Neural cell (in vitro differentiated cells): ENCODE data around the gene BTBD19. TPM values are rescaled to one million over a fixed set of nuclear protein-coding genes. Genes with fewer than 3 reads are reported as not detected.

Experiments used
- H2AFZ ChIP-seq: fragments of 200-600, 300-800 bp; sonication (generic), shearing (Covaris generic); 2 replicates; pipeline ENCODE4 v1.6.0; 2014; ENCODE audit warnings: low read depth, mild to moderate bottlenecking, antibody characterized with exemption, low read length, moderate library complexity
- H3F3A ChIP-seq: fragments of 200-600 bp; shearing (Covaris generic); 2 replicates; pipeline ENCODE4 v1.6.1; 2016; ENCODE audit warnings: mild to moderate bottlenecking, moderate library complexity, mixed read lengths, antibody characterized with exemption, low read length; ENCODE audit not compliant: insufficient read depth, poor library complexity, severe bottlenecking
- H3K27ac ChIP-seq: fragments of 200-600, 300-800 bp; sonication (generic), shearing (Covaris generic); 2 replicates; pipeline ENCODE4 v1.5.1; 2014; ENCODE audit warnings: mild to moderate bottlenecking, low read length, moderate library complexity
- H3K27me3 ChIP-seq: fragments of 300-800, 200-600 bp; sonication (generic), shearing (Covaris generic); 2 replicates; pipeline ENCODE4 v1.6.0; 2014; ENCODE audit warnings: mild to moderate bottlenecking, low read depth, low read length, moderate library complexity; ENCODE audit not compliant: insufficient read depth
- H3K36me3 ChIP-seq: fragments of 300-800, 200-600 bp; sonication (generic), shearing (Covaris generic); 2 replicates; pipeline ENCODE4 v1.5.1; 2014; ENCODE audit warnings: mild to moderate bottlenecking, antibody characterized with exemption, low read length, moderate library complexity; ENCODE audit not compliant: insufficient read depth
- H3K4me2 ChIP-seq: fragments of 300-800, 200-600 bp; sonication (generic), shearing (Covaris generic); 2 replicates; pipeline ENCODE4 v1.6.0; 2014; ENCODE audit warnings: mild to moderate bottlenecking, low read length
- H3K4me3 ChIP-seq: fragments of 300-800, 200-600 bp; sonication (generic), shearing (Covaris generic); 2 replicates; pipeline ENCODE4 v1.5.1; 2014; ENCODE audit warnings: mild to moderate bottlenecking, low read length, moderate library complexity
- H3K79me2 ChIP-seq: fragments of 200-600 bp; shearing (Covaris generic); replicated peaks from 2 replicates; pipeline ENCODE4 v1.6.0; 2014; ENCODE audit warnings: mild to moderate bottlenecking, low read length, moderate library complexity; ENCODE audit not compliant: insufficient read depth
- H3K9ac ChIP-seq: fragments of 300-800, 200-600 bp; sonication (generic), shearing (Covaris generic); 2 replicates; pipeline ENCODE4 v1.6.1; 2016; ENCODE audit warnings: mild to moderate bottlenecking, low read length, mixed read lengths
- H3K9me2 ChIP-seq: fragments of 200-600 bp; shearing (Covaris generic); 2 replicates; pipeline ENCODE4 v1.6.1; 2016; ENCODE audit warnings: mild to moderate bottlenecking, low read length, mixed read lengths; ENCODE audit not compliant: insufficient read depth
- H3K9me3 ChIP-seq: fragments of 200-600, 300-800 bp; sonication (generic), shearing (Covaris generic); 2 replicates; pipeline ENCODE4 v1.6.1; 2016; ENCODE audit warnings: mild to moderate bottlenecking, mixed run types, low read length, moderate library complexity, mixed read lengths
- H4K20me1 ChIP-seq: fragments of 200-600 bp; shearing (Covaris generic); 2 replicates; pipeline ENCODE4 v1.6.1; 2016; ENCODE audit warnings: mild to moderate bottlenecking, mixed run types; ENCODE audit not compliant: insufficient read depth
- CTCF ChIP-seq: fragments of 450-650 bp; IDR thresholded peaks from 2 replicates; pipeline ENCODE4 v1.5.1; 2014; ENCODE audit warnings: antibody characterized with exemption, mild to moderate bottlenecking, moderate library complexity; ENCODE audit not compliant: poor library complexity, severe bottlenecking
- EP300 ChIP-seq: fragments of 450-650 bp; conservative IDR thresholded peaks from 2 replicates; pipeline ENCODE4 v1.6.1; 2014; ENCODE audit warnings: antibody characterized with exemption, mild to moderate bottlenecking, moderate library complexity; ENCODE audit not compliant: poor library complexity, severe bottlenecking
- EZH2 ChIP-seq: fragments of 200-600, 300-800 bp; shearing (Covaris generic), sonication (generic); IDR thresholded peaks from 2 replicates; pipeline ENCODE4 v1.6.1; 2014; ENCODE audit warnings: antibody characterized with exemption, low read length, borderline replicate concordance, mild to moderate bottlenecking; ENCODE audit not compliant: insufficient read depth, poor library complexity, severe bottlenecking
- MXI1 ChIP-seq: fragments of 450-650 bp; conservative IDR thresholded peaks from 2 replicates; pipeline ENCODE4 v1.6.1; 2014; ENCODE audit warnings: antibody characterized with exemption, mild to moderate bottlenecking; ENCODE audit not compliant: poor library complexity, severe bottlenecking
- POLR2AphosphoS5 ChIP-seq: IDR thresholded peaks from 2 replicates; pipeline ENCODE4 v1.6.1; 2012
- RAD21 ChIP-seq: fragments of 450-650 bp; conservative IDR thresholded peaks from 2 replicates; pipeline ENCODE4 v1.6.1; 2014; ENCODE audit warnings: antibody characterized with exemption, mild to moderate bottlenecking, moderate library complexity
- REST ChIP-seq: IDR thresholded peaks from 2 replicates; pipeline ENCODE4 v1.6.1; 2012; ENCODE audit warnings: borderline replicate concordance
- SMC3 ChIP-seq: fragments of 450-650 bp; conservative IDR thresholded peaks from 2 replicates; pipeline ENCODE4 v1.6.1; 2014; ENCODE audit warnings: antibody characterized with exemption, mild to moderate bottlenecking, moderate library complexity; ENCODE audit not compliant: poor library complexity
- TAF1 ChIP-seq: IDR thresholded peaks from 2 replicates; pipeline ENCODE4 v1.6.1; 2012; ENCODE audit warnings: low read depth
- polyA plus RNA-seq: library from polyadenylated mRNA; depleted of rRNA; stranded (reverse); fragments of >200 nt; gene quantifications from 2 replicates; pipeline ENCODE4 v1.2.3, GENCODE V29; 2014

The BTBD19 gene
- polyA plus RNA-seq, 1 donor from 2014 or later: not detected

DNA sequence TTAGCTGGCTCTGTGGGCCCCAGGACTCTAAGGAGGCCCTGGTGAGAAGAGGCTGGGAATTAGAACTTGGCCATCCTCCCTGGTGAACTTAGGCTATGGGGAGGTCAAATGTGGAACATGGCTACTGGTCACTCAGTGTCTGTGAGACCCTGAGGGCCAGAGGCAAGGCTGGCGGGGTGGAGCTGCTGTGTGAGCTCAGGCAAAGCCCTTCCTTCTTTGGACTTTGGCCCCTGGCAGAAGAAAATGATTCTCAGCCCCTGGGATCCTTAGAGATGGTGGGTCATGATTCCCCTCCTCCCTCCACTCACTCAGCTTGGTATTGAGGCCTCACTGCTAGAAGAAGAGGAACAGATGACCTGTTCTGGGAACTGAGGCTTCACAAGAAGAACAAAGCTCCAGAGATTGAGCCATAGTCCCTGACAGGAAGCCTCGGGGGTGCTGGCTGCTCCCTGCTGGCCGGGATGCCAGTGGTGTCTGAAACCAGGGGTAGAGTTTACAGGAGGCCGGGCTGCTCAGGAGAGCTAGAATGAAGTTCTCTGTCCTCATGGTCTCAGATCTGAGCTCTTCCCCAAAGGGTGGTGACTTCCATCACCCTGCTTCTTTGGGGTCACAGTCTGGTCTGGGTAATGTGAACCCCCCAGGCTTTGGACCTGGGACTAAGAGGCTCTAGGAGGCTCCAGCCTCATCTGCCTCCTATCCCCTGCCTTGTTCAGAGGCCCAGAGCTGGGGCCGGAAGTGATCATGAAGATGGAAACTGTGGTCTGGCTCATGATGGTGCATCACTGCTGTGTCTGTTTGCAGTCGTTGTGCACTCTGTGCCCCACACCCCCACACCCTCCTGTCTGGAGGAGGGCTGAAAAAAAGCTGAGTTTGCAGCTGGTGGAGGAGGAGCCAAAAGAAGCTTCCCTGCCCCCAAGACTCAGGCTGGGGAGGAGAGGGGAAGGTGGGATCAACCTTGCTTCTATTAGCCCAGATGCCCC is 905 bp downstream of the BTBD19 start:
- no peaks in the 10 kb centered on the region for H3K36me3 ChIP-seq

More for the DNA sequence above, 905 bp downstream of the BTBD19 start:
- H3F3A ChIP-seq: no peaks in the 10 kb centered on the region
- no peaks in the 10 kb centered on the region for H3K9me2 ChIP-seq
- no peaks in the 10 kb centered on the region for H3K79me2 ChIP-seq
- H3K27me3 ChIP-seq: no peaks in the 10 kb centered on the region
- TF ChIP-seq EP300: no peak
- TF ChIP-seq TAF1: no peak
- no peak for TF ChIP-seq POLR2AphosphoS5
- TF ChIP-seq REST: no peak
- TF ChIP-seq EZH2: no peak
- TF ChIP-seq SMC3: no peak
- no peak for TF ChIP-seq CTCF
- no peak for TF ChIP-seq RAD21
- no peak for TF ChIP-seq MXI1
- no peak overlapping the region for H3K4me3 ChIP-seq
- H3K27ac ChIP-seq: no peak overlapping the region
- no peak overlapping the region for H3K9ac ChIP-seq
- no peak overlapping the region for H3K4me2 ChIP-seq
- no peaks in the 10 kb centered on the region for H4K20me1 ChIP-seq
- no peaks in the 10 kb centered on the region for H3K9me3 ChIP-seq
- no peak overlapping the region for H2AFZ ChIP-seq
